ENCODE measurements around the gene RHOV. TPM values are rescaled to one million over a fixed set of nuclear protein-coding genes. Genes with fewer than 3 reads are reported as not detected.

RHOV gene
- total and polyA plus RNA-seq, 2 experiments from 2014 or later: 1.7 to 6.1 TPM

DNA sequence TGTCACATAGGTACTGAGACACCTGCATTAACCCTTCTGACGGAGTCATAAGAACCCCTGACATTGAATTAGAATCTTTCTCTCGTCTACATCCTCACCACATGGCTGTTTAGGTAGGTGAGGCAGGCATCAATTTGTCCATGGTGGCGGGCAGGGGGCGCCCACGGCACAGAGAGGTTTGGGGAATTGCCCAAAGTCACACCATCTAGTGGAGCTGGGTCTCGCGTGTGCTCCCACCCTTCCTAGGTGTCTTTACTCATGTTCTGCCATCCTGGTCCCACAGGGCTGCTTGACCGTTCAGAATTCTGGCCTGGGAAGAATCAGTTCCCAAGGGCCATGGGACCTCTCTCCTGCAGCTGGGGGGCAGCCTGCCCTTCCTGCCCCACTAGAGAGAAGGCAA lies 40.5 kb upstream of the RHOV start:
- WGBS (ENCODE audit: low lambda C conversion rate, missing lambda C conversion rate): 86% methylated on average over 8 of the region's 8 CpGs
- no peaks in the 10 kb centered on the region for H3K9me2 ChIP-seq (replicated peaks; ENCODE audit: insufficient read depth)
- H3K79me2 ChIP-seq: no peaks in the 10 kb centered on the region
- TF ChIP-seq EZH2phosphoT487 (IDR thresholded peaks at IDR 0.05; ENCODE audit: low read depth, severe bottlenecking, unreplicated experiment): no peak
- TF ChIP-seq, protein P1, sequence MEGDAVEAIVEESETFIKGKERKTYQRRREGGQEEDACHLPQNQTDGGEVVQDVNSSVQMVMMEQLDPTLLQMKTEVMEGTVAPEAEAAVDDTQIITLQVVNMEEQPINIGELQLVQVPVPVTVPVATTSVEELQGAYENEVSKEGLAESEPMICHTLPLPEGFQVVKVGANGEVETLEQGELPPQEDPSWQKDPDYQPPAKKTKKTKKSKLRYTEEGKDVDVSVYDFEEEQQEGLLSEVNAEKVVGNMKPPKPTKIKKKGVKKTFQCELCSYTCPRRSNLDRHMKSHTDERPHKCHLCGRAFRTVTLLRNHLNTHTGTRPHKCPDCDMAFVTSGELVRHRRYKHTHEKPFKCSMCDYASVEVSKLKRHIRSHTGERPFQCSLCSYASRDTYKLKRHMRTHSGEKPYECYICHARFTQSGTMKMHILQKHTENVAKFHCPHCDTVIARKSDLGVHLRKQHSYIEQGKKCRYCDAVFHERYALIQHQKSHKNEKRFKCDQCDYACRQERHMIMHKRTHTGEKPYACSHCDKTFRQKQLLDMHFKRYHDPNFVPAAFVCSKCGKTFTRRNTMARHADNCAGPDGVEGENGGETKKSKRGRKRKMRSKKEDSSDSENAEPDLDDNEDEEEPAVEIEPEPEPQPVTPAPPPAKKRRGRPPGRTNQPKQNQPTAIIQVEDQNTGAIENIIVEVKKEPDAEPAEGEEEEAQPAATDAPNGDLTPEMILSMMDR (IDR thresholded peaks at IDR 0.05; ENCODE audit: poor library complexity): no peak
- no peak for TF ChIP-seq EZH2 (IDR thresholded peaks at IDR 0.05; ENCODE audit: borderline replicate concordance)
- H4K20me1 ChIP-seq (ENCODE audit: insufficient read depth, poor library complexity, severe bottlenecking): no peaks in the 10 kb centered on the region
- no peak overlapping the region for H2AFZ ChIP-seq
- H3K9me3 ChIP-seq (ENCODE audit: low read depth): no peaks in the 10 kb centered on the region
- H3K27me3 ChIP-seq: no peaks in the 10 kb centered on the region
- no peak for DNase-seq (ENCODE audit: low spot score)
- H3K4me1 ChIP-seq (ENCODE audit: insufficient read depth): peaks cover 25% of the 10 kb centered on the region
- H3K4me2 ChIP-seq: no peak overlapping the region
- H3K27ac ChIP-seq: no peak overlapping the region
- H3K4me3 ChIP-seq: no peak overlapping the region
- no peaks in the 10 kb centered on the region for H3K36me3 ChIP-seq (replicated peaks; ENCODE audit: insufficient read depth, low read depth)

DNA sequence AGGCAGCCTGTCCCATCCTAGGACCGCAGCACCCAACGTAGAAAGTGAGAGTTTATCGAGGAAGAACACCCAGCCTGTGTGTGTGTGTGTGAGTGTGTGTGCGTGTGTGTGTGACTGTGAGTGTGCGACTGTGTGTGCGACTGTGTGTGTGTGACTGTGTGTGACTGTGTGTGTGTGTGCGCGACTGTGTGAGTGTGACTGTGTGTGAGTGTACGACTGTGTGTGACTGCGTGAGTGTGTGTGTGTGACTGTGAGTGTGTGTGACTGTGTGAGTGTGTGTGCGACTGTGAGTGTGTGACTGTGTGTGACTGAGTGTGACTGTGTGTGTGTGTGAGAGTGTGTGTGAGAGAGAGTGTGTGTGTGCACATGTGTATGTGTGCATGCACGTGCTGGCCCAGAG lies 40.0 kb upstream of the RHOV start:
- Histone ChIP-seq H3K79me2 (no peaks in the 10 kb centered on the region), H3K27me3 (no peaks in the 10 kb centered on the region), H3K4me1 (ENCODE audit: insufficient read depth) (peaks cover 25% of the 10 kb centered on the region), H3K4me3 (no peak overlapping the region), H3K4me2 (no peak overlapping the region), H4K20me1 (ENCODE audit: insufficient read depth, poor library complexity, severe bottlenecking) (no peaks in the 10 kb centered on the region), H3K36me3 (replicated peaks; ENCODE audit: insufficient read depth, low read depth) (no peaks in the 10 kb centered on the region), H3K27ac (no peak overlapping the region), H2AFZ (no peak overlapping the region), H3K9me3 (ENCODE audit: low read depth) (no peaks in the 10 kb centered on the region), H3K9me2 (replicated peaks; ENCODE audit: insufficient read depth) (no peaks in the 10 kb centered on the region)
- WGBS (ENCODE audit: low lambda C conversion rate, missing lambda C conversion rate): 96% methylated on average over 12 of the region's 12 CpGs
- TF ChIP-seq EZH2 (IDR thresholded peaks at IDR 0.05; ENCODE audit: borderline replicate concordance): no peak
- TF ChIP-seq, protein P1 (IDR thresholded peaks at IDR 0.05; ENCODE audit: poor library complexity): no peak
- DNase-seq (ENCODE audit: low spot score): no peak

DNA sequence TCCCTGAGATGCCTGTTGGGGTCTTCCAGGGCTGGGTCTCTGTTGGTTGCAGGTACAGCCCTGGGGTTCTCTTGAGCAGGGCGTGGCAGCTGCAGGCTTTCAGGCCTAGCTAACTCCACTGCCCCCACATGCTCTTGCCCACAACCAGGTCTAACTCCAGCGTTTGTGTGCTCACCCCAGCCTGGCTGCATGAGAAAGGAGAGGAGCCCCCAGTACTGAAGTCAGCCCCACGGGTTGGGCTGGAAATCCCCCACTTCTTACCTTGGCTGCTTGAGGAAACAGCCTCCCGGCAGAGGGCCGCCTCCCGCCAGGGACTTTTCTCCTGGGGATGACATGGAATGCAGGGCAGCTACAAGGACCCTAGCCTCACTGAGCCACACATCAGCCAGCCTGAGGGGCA lies 38.4 kb upstream of the RHOV start:
- no peak for DNase-seq (ENCODE audit: low spot score)
- H3K4me2 ChIP-seq: no peak overlapping the region
- H3K4me1 ChIP-seq (ENCODE audit: insufficient read depth): peaks cover 38% of the 10 kb centered on the region
- H3K27ac ChIP-seq: no peak overlapping the region
- no peaks in the 10 kb centered on the region for H3K9me3 ChIP-seq (ENCODE audit: low read depth)
- no peaks in the 10 kb centered on the region for H3K27me3 ChIP-seq
- no peak for TF ChIP-seq EZH2 (IDR thresholded peaks at IDR 0.05; ENCODE audit: borderline replicate concordance)
- TF ChIP-seq, protein P1 (IDR thresholded peaks at IDR 0.05; ENCODE audit: poor library complexity): no peak
- TF ChIP-seq EZH2phosphoT487 (IDR thresholded peaks at IDR 0.05; ENCODE audit: low read depth, severe bottlenecking, unreplicated experiment): no peak
- no peak overlapping the region for H3K4me3 ChIP-seq
- H2AFZ ChIP-seq: no peak overlapping the region
- WGBS (ENCODE audit: low lambda C conversion rate, missing lambda C conversion rate): 94% methylated on average over 6 of the region's 6 CpGs
- H3K79me2 ChIP-seq: no peaks in the 10 kb centered on the region
- no peaks in the 10 kb centered on the region for H3K9me2 ChIP-seq (replicated peaks; ENCODE audit: insufficient read depth)
- H4K20me1 ChIP-seq (ENCODE audit: insufficient read depth, poor library complexity, severe bottlenecking): no peaks in the 10 kb centered on the region
- H3K36me3 ChIP-seq (replicated peaks; ENCODE audit: insufficient read depth, low read depth): no peaks in the 10 kb centered on the region

DNA sequence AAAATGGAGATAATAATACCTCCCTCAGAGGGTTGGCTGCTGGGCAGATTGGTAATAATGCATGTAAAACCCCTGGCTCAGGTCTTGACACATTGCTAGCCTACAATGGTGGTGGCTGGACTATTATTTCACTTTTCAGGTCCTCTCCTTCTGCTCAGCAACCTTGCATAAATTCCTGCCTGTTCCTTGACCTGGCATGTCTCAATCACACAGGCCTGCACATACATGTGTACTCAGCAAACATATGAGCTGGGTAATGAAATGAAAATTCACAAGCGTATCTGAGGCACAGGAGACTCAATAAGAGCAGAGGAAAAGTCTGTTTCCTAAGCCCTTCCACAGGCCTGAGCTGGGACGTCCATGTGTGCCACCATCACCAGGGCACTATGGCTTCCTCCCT lies 37.7 kb upstream of the RHOV start:
- Histone ChIP-seq H3K36me3 (replicated peaks; ENCODE audit: insufficient read depth, low read depth) (no peaks in the 10 kb centered on the region), H3K9me2 (replicated peaks; ENCODE audit: insufficient read depth) (no peaks in the 10 kb centered on the region), H4K20me1 (ENCODE audit: insufficient read depth, poor library complexity, severe bottlenecking) (no peaks in the 10 kb centered on the region), H3K27ac (peak overlapping the region; percentile 69), H3K79me2 (no peaks in the 10 kb centered on the region), H3K27me3 (no peaks in the 10 kb centered on the region), H3K4me2 (no peak overlapping the region), H3K9me3 (ENCODE audit: low read depth) (no peaks in the 10 kb centered on the region), H3K4me3 (no peak overlapping the region), H3K4me1 (ENCODE audit: insufficient read depth) (peaks cover 46% of the 10 kb centered on the region), H2AFZ (no peak overlapping the region)
- DNase-seq (ENCODE audit: low spot score): no peak
- WGBS (ENCODE audit: low lambda C conversion rate, missing lambda C conversion rate): 92% methylated on average over 2 of the region's 2 CpGs
- TF ChIP-seq EZH2phosphoT487 (IDR thresholded peaks at IDR 0.05; ENCODE audit: low read depth, severe bottlenecking, unreplicated experiment): no peak

Measured in hepatocyte (in vitro differentiated cells).